ENCODE measurements around the gene DHFR. TPM values are rescaled to one million over a fixed set of nuclear protein-coding genes. Genes with fewer than 3 reads are reported as not detected.
A peak's percentile ranks its signal among the peaks of the same experiment; 100 is the strongest.

DHFR gene
- polyA plus RNA-seq, 1 of the 3 experiments (the other 2 are of a cell fraction): 16.6 TPM

GRCh38 chr5:80655231-80655774 lies 520 bp upstream of the DHFR start:
- Histone ChIP-seq H4K20me1 (ENCODE audit: insufficient read depth) (peaks cover 10% of the 10 kb centered on the region), H3F3A (replicated peaks; ENCODE audit: insufficient read depth) (peaks cover 2% of the 10 kb centered on the region), H3K4me3 (ENCODE audit: low read depth in 2 of 2, low read length in 1 of 2) (peak overlapping the region; percentile 84 to 85), H3K9ac (peak overlapping the region; percentile 87; the same call in 1 of the 2 replicates), H3K27ac (ENCODE audit: low read depth in 2 of 2, low read length in 1 of 2) (peak overlapping the region; percentile 84 to 90), H3K4me2 (peak overlapping the region; percentile 85), H3K27me3 (ENCODE audit: insufficient read depth) (no peaks in the 10 kb centered on the region), H3K36me3 (replicated peaks in 1 of 2; ENCODE audit: control insufficient read depth in 1 of 2, insufficient read depth in 2 of 2, low read length in 1 of 2) (peaks cover 22 to 26% of the 10 kb centered on the region in 2 experiments), H3K4me1 (ENCODE audit: control insufficient read depth in 1 of 2, insufficient read depth in 2 of 2, low read depth in 1 of 2, low read length in 1 of 2) (peaks cover 8 to 15% of the 10 kb centered on the region in 2 experiments; a peak in 2 of 4 replicates), H3K9me2 (no peaks in the 10 kb centered on the region), H2AFZ (ENCODE audit: low read depth) (peak overlapping the region; percentile 69), H3K9me3 (no peaks in the 10 kb centered on the region), H3K79me2 (ENCODE audit: insufficient read depth) (peaks cover 21% of the 10 kb centered on the region)
- DNase-seq: no peak
- ChIA-PET POLR2A (no interaction called here), CTCF (interaction anchor here (1.1 to 2.3 kb wide), 3 partner anchors 12 to 644 kb away, joined by 3 to 10 read pairs (median 5); no protein-coding TSS in a partner anchor)
- no peak for TF ChIP-seq EP300 (IDR thresholded peaks at IDR 0.05; ENCODE audit: borderline replicate concordance in 1 of 2, low read depth in 1 of 2, low read length in 1 of 2)
- no peak for TF ChIP-seq EZH2phosphoT487 (IDR thresholded peaks at IDR 0.05; ENCODE audit: borderline replicate concordance, low read depth)
- WGBS (ENCODE audit: low lambda C conversion rate): 8% methylated on average over 7 of the region's 7 CpGs

DNA sequence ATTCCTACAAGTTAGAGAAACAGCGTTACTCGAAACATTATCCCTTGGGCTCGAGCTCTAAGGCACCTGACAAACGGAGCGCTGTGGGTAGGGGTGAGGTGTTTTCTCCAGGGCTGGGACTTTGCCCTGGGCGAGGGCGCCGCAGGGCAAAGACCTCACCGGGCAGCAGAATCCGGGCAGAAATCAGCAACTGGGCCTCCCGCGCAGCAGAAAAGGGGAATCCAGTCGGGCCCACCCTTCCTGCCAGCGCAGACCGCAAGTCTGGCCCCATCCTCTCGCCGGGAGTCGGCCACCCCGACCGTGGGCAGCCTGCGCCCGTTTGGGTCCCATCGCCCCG lies 761 bp downstream of the DHFR start:
- H3F3A ChIP-seq (replicated peaks; ENCODE audit: insufficient read depth): peaks cover 2% of the 10 kb centered on the region
- H3K36me3 ChIP-seq (replicated peaks in 1 of 2; ENCODE audit: control insufficient read depth in 1 of 2, insufficient read depth in 2 of 2, low read length in 1 of 2): peaks cover 13 to 23% of the 10 kb centered on the region in 2 experiments
- H3K9ac ChIP-seq: peak overlapping the region; percentile 87
- peaks cover 21% of the 10 kb centered on the region for H3K79me2 ChIP-seq (ENCODE audit: insufficient read depth)
- WGBS (ENCODE audit: low lambda C conversion rate): 0% methylated on average over 7 of the region's 24 CpGs
- H4K20me1 ChIP-seq (ENCODE audit: insufficient read depth): peaks cover 10% of the 10 kb centered on the region
- CTCF ChIA-PET: interaction anchor here (2.3 kb wide), 1 partner anchor 14 kb away, joined by 5 read pairs; no protein-coding TSS in a partner anchor
- H2AFZ ChIP-seq (ENCODE audit: low read depth): peak overlapping the region; percentile 1; the same call in 1 of the 2 replicates
- H3K27ac ChIP-seq (ENCODE audit: low read depth in 2 of 2, low read length in 1 of 2): no peak overlapping the region; a peak in 1 of 4 replicates
- peak; percentile 56 for DNase-seq
- peak overlapping the region; percentile 93 for H3K4me2 ChIP-seq
- peaks cover 8 to 15% of the 10 kb centered on the region in 2 experiments; a peak in 2 of 4 replicates for H3K4me1 ChIP-seq (ENCODE audit: control insufficient read depth in 1 of 2, insufficient read depth in 2 of 2, low read depth in 1 of 2, low read length in 1 of 2)
- H3K27me3 ChIP-seq (ENCODE audit: insufficient read depth): no peaks in the 10 kb centered on the region
- no peaks in the 10 kb centered on the region for H3K9me3 ChIP-seq
- H3K4me3 ChIP-seq (ENCODE audit: low read depth in 2 of 2, low read length in 1 of 2): peak overlapping the region; percentile 84 to 85
- TF ChIP-seq FOXM1 (IDR thresholded peaks at IDR 0.05; ENCODE audit: low read depth): no peak
- TF ChIP-seq RCOR1 (IDR thresholded peaks at IDR 0.05; ENCODE audit: low read length): no peak
- TF ChIP-seq JUND (IDR thresholded peaks at IDR 0.05): no peak
- TF ChIP-seq RFX5 (IDR thresholded peaks at IDR 0.05; ENCODE audit: low read length): no peak
- no peak for TF ChIP-seq CTCF (IDR thresholded peaks at IDR 0.05)
- TF ChIP-seq SIN3A (IDR thresholded peaks at IDR 0.05; ENCODE audit: borderline replicate concordance, low read depth, low read length): no peak
- TF ChIP-seq, protein P1, sequence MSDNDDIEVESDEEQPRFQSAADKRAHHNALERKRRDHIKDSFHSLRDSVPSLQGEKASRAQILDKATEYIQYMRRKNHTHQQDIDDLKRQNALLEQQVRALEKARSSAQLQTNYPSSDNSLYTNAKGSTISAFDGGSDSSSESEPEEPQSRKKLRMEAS (IDR thresholded peaks at IDR 0.05; ENCODE audit: low read depth): no peak
- no peak for TF ChIP-seq TCF12 (IDR thresholded peaks at IDR 0.05)
- no peak for TF ChIP-seq REST (IDR thresholded peaks at IDR 0.05; ENCODE audit: low read depth, low read length)
- no peak for TF ChIP-seq PBX3 (IDR thresholded peaks at IDR 0.05)
- no peak for TF ChIP-seq NRF1 (IDR thresholded peaks at IDR 0.05; ENCODE audit: low read depth, low read length)
- POLR2A ChIA-PET: no interaction called here
- H3K9me2 ChIP-seq: no peaks in the 10 kb centered on the region
